ENCODE results near the gene RNF148.

Gene RNF148

DNA sequence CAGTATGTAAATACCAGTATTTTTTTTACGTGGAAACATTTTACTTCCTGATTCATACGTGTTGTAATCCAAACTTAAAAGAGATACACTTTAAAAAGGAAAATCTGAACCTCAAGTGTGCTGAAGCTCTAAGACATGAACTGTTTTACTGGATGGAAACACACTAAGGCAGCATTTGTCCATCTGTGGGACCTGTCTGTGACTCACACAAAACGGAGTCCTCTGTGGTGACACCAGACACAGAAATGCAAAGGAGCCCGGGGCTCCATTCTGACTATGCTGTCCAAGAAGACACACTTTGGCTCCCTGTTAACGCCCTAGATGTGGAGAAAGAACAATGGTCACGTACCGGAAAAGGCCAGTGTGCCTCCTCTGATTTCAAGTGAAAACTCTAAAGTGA lies 27.7 kb downstream of the RNF148 start:
- no peak overlapping the region for H3K27ac ChIP-seq
- H3K27me3 ChIP-seq (ENCODE audit: control insufficient read depth, insufficient read depth, low read length), result no peaks in the 10 kb centered on the region
- H3K4me2 ChIP-seq (ENCODE audit: low read length), result no peak overlapping the region
- H3K4me3 ChIP-seq (ENCODE audit: low read depth, low read length), result no peak overlapping the region
- no peaks in the 10 kb centered on the region for H3K36me3 ChIP-seq (ENCODE audit: control insufficient read depth, insufficient read depth, low read length)
- H3K79me2 ChIP-seq, result no peaks in the 10 kb centered on the region
- H3K9me3 ChIP-seq (ENCODE audit: control insufficient read depth, low read length), result no peaks in the 10 kb centered on the region
- no peak overlapping the region for H3K9ac ChIP-seq
- H3K4me1 ChIP-seq, result no peaks in the 10 kb centered on the region
- TF ChIP-seq CTCF (IDR thresholded peaks at IDR 0.05), result no peak
- H2AFZ ChIP-seq, result no peak overlapping the region

DNA sequence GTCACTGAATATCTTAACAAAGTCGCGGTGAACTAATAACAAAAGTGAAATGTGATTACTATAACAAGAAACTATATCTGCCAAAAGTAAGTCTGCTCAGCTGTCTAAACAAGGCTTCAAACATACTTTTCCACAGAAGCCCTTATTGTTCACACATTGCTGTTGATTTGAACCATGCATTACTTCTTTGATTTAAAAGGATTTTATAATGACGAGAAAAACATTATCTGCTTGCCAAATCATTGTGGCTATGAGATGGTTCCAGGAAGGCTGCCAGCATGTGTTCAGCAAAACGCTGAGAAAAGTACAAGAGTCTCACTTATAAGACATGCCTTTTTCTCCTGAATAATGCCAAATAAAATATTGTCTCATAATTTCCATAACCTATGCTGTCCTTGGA lies 28.2 kb downstream of the RNF148 start:
- Histone ChIP-seq H3K9ac (no peak overlapping the region), H2AFZ (no peak overlapping the region), H3K27me3 (ENCODE audit: control insufficient read depth, insufficient read depth, low read length) (no peaks in the 10 kb centered on the region), H3K9me3 (ENCODE audit: control insufficient read depth, low read length) (no peaks in the 10 kb centered on the region), H3K4me1 (no peaks in the 10 kb centered on the region), H3K4me3 (ENCODE audit: low read depth, low read length) (peak overlapping the region; percentile 22), H3K4me2 (ENCODE audit: low read length) (no peak overlapping the region), H3K79me2 (no peaks in the 10 kb centered on the region), H3K36me3 (ENCODE audit: control insufficient read depth, insufficient read depth, low read length) (no peaks in the 10 kb centered on the region), H3K27ac (no peak overlapping the region)
- no peak for TF ChIP-seq CTCF (IDR thresholded peaks at IDR 0.05)

DNA sequence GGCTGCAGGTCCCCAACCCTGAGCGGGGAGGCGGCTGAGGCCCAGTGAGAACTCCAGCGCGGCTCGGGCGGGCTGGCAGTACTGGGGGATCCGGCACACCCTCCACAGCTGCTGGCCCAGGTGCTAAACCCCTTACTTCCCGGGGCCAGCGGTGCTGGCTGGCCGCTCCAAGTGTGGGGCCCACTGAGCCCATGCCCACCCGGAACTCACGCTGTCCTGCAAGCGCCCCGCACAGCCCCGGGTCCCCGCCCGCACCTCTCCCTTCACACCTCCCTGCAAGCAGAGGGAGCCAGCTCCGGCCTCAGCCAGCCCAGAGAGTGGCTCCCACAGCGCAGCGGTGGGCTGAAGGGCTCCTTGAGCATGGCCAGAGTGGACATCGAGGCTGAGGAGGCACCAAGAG lies 28.8 kb downstream of the RNF148 start:
- Histone ChIP-seq H3K36me3 (ENCODE audit: control insufficient read depth, insufficient read depth, low read length) (no peaks in the 10 kb centered on the region), H3K27ac (no peak overlapping the region), H3K4me1 (no peaks in the 10 kb centered on the region), H3K4me2 (ENCODE audit: low read length) (no peak overlapping the region), H3K27me3 (ENCODE audit: control insufficient read depth, insufficient read depth, low read length) (no peaks in the 10 kb centered on the region), H2AFZ (no peak overlapping the region), H3K9me3 (ENCODE audit: control insufficient read depth, low read length) (no peaks in the 10 kb centered on the region), H3K9ac (no peak overlapping the region), H3K79me2 (no peaks in the 10 kb centered on the region), H3K4me3 (ENCODE audit: low read depth, low read length) (no peak overlapping the region)
- TF ChIP-seq CTCF (IDR thresholded peaks at IDR 0.05), result no peak

DNA sequence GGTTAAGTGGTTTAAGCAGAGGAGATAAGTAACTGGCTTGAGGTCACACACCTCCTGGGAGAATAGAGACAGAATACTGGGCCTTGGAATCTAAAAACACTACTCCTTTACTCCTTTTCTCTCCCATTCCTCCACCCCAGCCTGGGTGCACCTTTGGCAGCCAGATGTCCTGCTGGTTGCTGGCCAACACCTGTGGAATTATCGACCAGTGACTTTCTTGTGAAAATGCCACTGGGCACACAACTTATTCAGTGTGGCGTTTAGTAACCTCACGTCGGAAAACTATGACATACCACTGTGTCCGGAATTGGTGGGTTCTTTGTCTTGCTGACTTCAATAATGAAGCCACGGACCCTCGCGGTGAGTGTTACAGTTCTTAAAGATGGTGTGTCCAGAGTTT lies 30.2 kb downstream of the RNF148 start:
- Histone ChIP-seq H2AFZ (no peak overlapping the region), H3K4me2 (ENCODE audit: low read length) (no peak overlapping the region), H3K4me3 (ENCODE audit: low read depth, low read length) (no peak overlapping the region), H3K4me1 (no peaks in the 10 kb centered on the region), H3K9me3 (ENCODE audit: control insufficient read depth, low read length) (no peaks in the 10 kb centered on the region), H3K27ac (no peak overlapping the region), H3K36me3 (ENCODE audit: control insufficient read depth, insufficient read depth, low read length) (no peaks in the 10 kb centered on the region), H3K27me3 (ENCODE audit: control insufficient read depth, insufficient read depth, low read length) (no peaks in the 10 kb centered on the region), H3K9ac (no peak overlapping the region), H3K79me2 (no peaks in the 10 kb centered on the region)
- no peak for TF ChIP-seq CTCF (IDR thresholded peaks at IDR 0.05)

DNA sequence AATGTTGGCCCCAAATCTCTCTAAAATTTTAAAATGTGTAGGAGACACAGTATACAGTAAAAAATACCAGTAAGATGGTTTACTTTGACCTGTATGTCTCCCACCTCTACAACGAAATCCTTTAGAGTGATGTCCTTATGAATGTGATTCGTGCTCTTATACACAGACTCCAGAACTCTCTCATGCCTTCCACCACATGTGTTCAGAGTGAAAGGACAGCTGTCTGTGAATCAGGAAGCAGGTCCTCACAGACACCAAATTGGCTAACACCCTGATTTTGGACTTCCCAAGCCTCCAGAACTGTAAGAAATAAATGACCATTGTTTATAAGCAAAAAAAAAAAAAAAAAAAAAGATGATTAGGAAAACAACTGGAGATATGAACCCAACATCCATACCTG lies 39.0 kb downstream of the RNF148 start:
- H3K79me2 ChIP-seq, result no peaks in the 10 kb centered on the region
- H3K4me2 ChIP-seq (ENCODE audit: low read length), result no peak overlapping the region
- H3K4me3 ChIP-seq (ENCODE audit: low read depth, low read length), result no peak overlapping the region
- H3K4me1 ChIP-seq, result no peaks in the 10 kb centered on the region
- no peaks in the 10 kb centered on the region for H3K36me3 ChIP-seq (ENCODE audit: control insufficient read depth, insufficient read depth, low read length)
- H3K27me3 ChIP-seq (ENCODE audit: control insufficient read depth, insufficient read depth, low read length), result no peaks in the 10 kb centered on the region
- no peak for TF ChIP-seq CTCF (IDR thresholded peaks at IDR 0.05)
- no peak overlapping the region for H2AFZ ChIP-seq
- H3K9ac ChIP-seq, result no peak overlapping the region
- no peaks in the 10 kb centered on the region for H3K9me3 ChIP-seq (ENCODE audit: control insufficient read depth, low read length)
- H3K27ac ChIP-seq, result no peak overlapping the region

Data from parathyroid adenoma (tissue), 2 donors.